Effector memory CD4-positive, alpha-beta T cell (primary cell): ENCODE measurements around the gene FUT1.
"Not testable (repeated sequence)": the region's sequence is repeated elsewhere in the genome, so short reads cannot be mapped to it uniquely, and the experiment has no call there.

Experiments
- DNase-seq, 3 donors: peaks; one replicate each; pipeline ENCODE4 v3.0.0-alpha.2; 2020
- H3K27ac ChIP-seq: 2 replicates; pipeline ENCODE4 v1.7.0; 2013; ENCODE audit warnings: mild to moderate bottlenecking, low read length, moderate library complexity; ENCODE audit not compliant: insufficient read depth, poor library complexity, severe bottlenecking
- H3K27me3 ChIP-seq: replicated peaks from 2 replicates; pipeline ENCODE4 v1.7.0; 2013; ENCODE audit warnings: mild to moderate bottlenecking, low read length; ENCODE audit not compliant: insufficient read depth, control insufficient read depth, poor library complexity, severe bottlenecking
- H3K36me3 ChIP-seq: 2 replicates; pipeline ENCODE4 v1.7.0; 2013; ENCODE audit warnings: mild to moderate bottlenecking, low read length, moderate library complexity; ENCODE audit not compliant: control insufficient read depth, insufficient read depth
- H3K4me1 ChIP-seq: 2 replicates; pipeline ENCODE4 v1.7.0; 2013; ENCODE audit warnings: low read length, mild to moderate bottlenecking; ENCODE audit not compliant: control insufficient read depth, insufficient read depth, poor library complexity, severe bottlenecking
- H3K4me3 ChIP-seq: 2 replicates; pipeline ENCODE4 v1.7.0; 2013; ENCODE audit warnings: low read length, low read depth, mild to moderate bottlenecking; ENCODE audit not compliant: insufficient read depth, poor library complexity, severe bottlenecking
- H3K9me3 ChIP-seq: 2 replicates; pipeline ENCODE4 v1.7.0; 2013; ENCODE audit warnings: mild to moderate bottlenecking, low read length, moderate library complexity; ENCODE audit not compliant: control insufficient read depth

Gene FUT1

DNA sequence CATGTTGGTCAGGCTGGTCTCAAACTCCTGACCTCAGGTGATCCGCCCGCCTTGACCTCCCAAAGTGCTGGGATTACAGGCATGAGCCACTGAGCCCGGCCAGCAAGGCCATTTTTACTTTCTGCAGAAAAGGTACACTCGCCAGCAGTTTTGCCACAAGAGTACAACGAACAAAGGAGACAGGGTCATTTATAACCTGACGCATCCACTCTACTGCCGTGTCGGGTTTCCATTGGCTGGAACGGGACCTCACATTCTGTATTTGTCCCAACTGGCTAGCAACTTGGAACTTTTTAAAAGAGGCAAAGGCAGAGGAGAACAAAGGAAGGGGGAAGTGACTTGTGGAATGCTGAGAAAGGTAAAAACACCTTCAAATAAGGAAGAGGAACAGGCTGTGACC, 34.9 kb upstream of the FUT1 start:
- not testable (repeated sequence) for H3K36me3 ChIP-seq, H3K27me3 ChIP-seq

DNA sequence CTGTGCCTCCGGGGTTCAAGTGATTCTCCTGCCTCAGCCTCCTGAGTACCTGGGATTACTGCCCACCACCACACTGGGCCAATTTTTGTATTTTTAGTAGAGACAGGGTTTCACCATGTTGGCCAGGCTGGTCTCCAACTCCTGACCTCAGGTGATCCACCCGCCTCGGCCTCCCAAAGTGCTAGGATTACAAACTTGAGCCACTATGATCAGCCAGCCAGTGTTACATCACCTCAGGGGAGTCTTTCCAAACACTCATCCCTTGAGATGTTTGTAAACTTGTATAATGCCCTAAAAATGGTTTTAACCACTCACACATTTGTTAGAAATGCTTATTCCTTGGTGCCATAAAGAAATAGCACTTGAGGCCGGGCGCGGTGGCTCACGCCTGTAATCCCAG, 34.0 kb upstream of the FUT1 start:
- DNase-seq, H3K4me1 ChIP-seq, H3K9me3 ChIP-seq, H3K4me3 ChIP-seq, H3K27me3 ChIP-seq, H3K36me3 ChIP-seq, H3K27ac ChIP-seq: not testable (repeated sequence)

More for the DNA sequence above, 34.9 kb upstream of the FUT1 start:
- not testable (repeated sequence) for H3K9me3 ChIP-seq, H3K27ac ChIP-seq, H3K4me3 ChIP-seq, H3K4me1 ChIP-seq, DNase-seq

DNA sequence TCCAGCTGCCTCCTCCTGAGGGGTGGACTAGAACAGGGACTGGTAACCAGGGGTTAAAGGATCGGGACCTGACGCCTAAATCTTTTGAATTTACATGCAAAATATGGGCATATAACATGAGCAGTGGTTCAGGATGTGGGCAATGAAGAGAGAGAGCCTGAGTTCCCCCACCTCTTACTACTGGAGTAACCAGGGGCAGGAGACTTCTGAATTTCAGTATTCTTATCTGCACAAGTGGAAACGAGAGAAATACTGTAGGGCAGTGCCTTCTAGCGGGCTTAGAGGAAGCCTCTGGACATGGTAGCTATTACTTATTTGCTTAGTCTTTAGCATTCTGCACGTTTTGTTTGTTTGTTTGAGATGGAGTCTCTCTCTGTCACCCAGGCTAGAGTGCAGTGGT, 32.1 kb upstream of the FUT1 start:
- no peak overlapping the region for H3K27ac ChIP-seq
- H3K9me3 ChIP-seq: no peaks in the 10 kb centered on the region
- H3K4me3 ChIP-seq: no peak overlapping the region
- H3K27me3 ChIP-seq: peaks cover 4% of the 10 kb centered on the region
- DNase-seq: no peak
- no peaks in the 10 kb centered on the region for H3K36me3 ChIP-seq
- peaks cover 3% of the 10 kb centered on the region for H3K4me1 ChIP-seq

DNA sequence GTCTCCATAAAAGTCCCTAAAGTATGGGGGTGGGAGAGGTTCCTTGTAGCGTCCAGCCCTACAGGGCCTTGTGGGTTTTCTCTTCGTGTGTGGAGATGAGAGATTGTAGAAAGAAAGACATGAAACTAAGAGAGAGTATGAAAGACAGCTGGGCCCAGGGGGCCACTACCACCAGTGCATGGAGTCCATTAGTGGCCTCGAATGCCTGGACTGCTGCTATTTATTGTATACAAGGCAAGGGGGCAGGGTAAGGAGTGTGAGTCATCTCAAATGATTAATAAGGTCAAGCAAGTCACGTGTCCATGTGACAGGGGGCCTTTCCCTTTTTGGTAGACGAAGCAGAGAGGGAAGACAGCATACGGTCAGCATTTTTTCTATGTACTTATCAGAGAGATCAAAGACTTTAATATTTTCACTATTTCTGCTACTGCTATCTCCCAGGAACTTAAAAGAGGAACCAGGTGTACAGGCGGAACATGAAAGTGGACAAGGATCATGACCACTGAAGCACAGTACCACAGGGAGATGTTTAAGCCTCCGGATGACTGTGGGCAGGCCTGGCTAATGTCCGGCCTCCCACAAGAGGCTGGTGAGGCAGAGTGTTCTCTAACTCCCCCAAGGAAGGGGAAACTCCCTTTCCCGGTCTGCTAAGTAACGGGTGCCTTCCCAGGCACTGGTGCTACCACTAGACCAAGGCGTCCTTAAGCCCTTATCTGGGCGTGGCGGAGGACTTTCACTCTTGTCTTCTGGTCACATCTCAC, 28.4 kb upstream of the FUT1 start:
- no peak for DNase-seq
- Histone ChIP-seq H3K36me3 (no peaks in the 10 kb centered on the region), H3K4me1 (peaks cover 3% of the 10 kb centered on the region), H3K27me3 (peaks cover 4% of the 10 kb centered on the region), H3K4me3 (no peak overlapping the region), H3K27ac (no peak overlapping the region), H3K9me3 (no peaks in the 10 kb centered on the region)

DNA sequence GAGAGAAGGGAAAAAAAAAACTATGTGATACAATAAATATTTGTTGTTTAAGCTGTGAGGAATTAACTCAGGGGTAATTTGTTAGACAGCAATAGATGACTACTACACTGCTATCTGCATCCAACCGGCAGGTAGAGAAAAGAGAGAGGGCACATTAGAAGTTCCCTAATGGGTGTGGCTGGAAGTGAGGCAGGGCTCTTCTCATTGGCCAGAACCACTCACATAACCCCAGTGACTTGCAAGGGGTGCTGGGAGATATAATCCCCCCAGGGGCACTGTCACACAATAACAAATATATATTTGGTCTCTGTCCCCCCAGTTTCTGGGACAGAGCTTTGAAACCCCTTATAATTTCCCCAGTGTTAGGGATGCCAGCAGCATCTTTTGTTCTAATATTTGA, 27.2 kb upstream of the FUT1 start:
- peaks cover 4% of the 10 kb centered on the region for H3K27me3 ChIP-seq
- DNase-seq: no peak
- H3K4me1 ChIP-seq: peaks cover 3% of the 10 kb centered on the region
- H3K27ac ChIP-seq: no peak overlapping the region
- H3K9me3 ChIP-seq: no peaks in the 10 kb centered on the region
- H3K4me3 ChIP-seq: no peak overlapping the region
- H3K36me3 ChIP-seq: no peaks in the 10 kb centered on the region

DNA sequence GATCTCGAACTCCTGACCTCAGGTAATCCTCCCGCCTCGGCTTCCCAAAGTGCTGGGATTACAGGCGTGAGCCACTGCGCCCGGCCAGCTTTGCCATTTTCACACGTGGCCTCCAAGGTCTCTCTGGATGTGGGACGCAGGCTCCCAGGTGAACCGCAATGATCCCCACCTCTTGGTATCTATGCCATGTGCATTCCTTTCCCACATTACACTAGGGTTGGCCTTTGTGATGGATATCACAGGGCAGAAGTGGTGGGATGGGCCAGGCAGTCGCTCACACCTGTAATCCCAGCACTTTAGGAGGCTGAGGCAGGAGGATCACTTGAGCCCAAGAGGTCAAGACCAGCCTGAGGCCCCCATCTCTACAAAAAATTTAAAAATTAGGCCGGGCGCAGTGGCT, 25.3 kb upstream of the FUT1 start:
- Histone ChIP-seq H3K27me3 (no peaks in the 10 kb centered on the region), H3K27ac (no peak overlapping the region), H3K9me3 (no peaks in the 10 kb centered on the region), H3K4me3 (no peak overlapping the region), H3K4me1 (peaks cover 3% of the 10 kb centered on the region), H3K36me3 (no peaks in the 10 kb centered on the region)
- no peak for DNase-seq

DNA sequence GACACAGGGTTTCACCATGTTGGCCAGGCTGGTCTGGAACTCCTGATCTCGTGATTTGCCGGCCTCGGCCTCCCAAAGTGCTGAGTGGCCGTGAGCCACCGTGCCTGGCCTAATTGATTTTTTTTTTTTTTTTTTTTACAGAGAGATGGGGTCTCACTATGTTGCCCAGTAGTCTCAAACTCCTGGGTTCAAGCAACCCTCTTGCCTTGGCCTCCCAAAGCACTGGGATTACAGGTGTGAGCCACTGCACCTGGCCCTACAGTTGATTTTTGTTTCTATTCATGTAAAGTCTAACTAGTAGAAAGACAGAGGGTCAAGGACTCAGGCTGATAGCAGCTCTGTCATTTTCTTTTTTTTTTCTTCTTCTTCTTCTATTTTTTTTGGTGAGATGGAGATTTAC, 24.7 kb upstream of the FUT1 start:
- Histone ChIP-seq H3K36me3 (no peaks in the 10 kb centered on the region), H3K27me3 (no peaks in the 10 kb centered on the region), H3K4me1 (no peaks in the 10 kb centered on the region), H3K9me3 (no peaks in the 10 kb centered on the region), H3K27ac (no peak overlapping the region), H3K4me3 (no peak overlapping the region)
- no peak for DNase-seq

DNA sequence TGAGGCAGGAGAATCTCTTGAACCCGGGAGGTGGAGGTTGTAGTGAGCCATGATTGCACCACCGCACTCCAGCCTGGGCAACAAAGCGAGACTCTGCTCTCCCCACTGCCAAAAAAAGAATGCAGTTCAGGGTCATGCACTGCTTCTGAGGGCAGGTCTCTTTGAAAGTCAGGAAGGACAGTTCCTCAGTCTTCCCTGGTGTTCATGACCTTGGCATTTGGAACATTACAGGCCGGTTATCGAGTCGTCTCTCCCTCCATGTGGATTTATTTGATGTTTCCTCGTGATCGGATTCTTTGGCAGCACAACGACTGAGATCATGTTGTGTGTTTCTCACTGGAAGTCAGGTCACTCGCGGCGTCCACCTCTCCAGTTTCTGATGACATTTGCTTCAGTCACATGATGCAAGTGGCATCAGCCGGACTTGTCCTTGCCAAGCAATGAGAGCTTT, 20.1 kb upstream of the FUT1 start:
- H3K4me1 ChIP-seq: no peaks in the 10 kb centered on the region
- DNase-seq: no peak

DNA sequence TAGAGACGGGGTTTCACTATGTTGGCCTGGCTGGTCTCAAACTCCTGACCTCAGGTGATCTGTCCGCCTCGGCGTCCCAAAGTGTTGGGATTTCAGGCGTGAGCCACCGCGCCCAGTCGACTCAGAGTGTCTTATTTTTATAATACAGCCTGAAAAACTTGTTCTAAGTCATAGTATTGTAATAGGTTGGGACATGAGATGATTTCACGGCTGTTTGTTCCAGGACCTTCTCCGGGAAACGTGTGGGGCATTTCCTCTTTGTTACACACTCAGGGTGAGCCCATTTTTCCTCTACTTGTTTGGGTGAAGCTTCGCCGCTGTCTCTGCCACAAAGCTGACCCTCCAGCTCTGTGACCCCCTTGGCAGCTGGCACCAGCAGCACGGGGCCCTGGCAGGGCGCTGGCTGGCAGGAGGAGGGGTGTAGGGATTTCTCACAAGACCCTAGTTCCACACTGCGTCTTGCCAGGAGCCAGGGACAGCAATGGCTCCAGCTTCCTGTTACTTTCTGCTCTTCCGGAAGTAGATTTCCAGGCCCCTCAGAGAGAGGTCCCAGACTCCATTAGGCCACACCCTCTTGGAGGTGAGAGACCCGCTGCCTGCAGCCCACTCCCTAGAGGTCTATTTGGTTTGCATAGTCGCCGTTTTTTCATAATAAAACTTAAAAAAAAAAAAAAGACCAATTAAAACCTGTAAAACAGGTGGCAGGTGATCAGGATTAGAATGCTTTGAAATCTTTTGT, 18.5 kb upstream of the FUT1 start:
- Histone ChIP-seq H3K4me3 (no peak overlapping the region), H3K9me3 (no peaks in the 10 kb centered on the region), H3K27ac (no peak overlapping the region), H3K27me3 (no peaks in the 10 kb centered on the region), H3K4me1 (no peaks in the 10 kb centered on the region), H3K36me3 (no peaks in the 10 kb centered on the region)
- DNase-seq: no peak

More for the DNA sequence above, 20.1 kb upstream of the FUT1 start:
- Histone ChIP-seq H3K27me3 (no peaks in the 10 kb centered on the region), H3K4me3 (no peak overlapping the region), H3K36me3 (no peaks in the 10 kb centered on the region), H3K9me3 (no peaks in the 10 kb centered on the region), H3K27ac (no peak overlapping the region)

DNA sequence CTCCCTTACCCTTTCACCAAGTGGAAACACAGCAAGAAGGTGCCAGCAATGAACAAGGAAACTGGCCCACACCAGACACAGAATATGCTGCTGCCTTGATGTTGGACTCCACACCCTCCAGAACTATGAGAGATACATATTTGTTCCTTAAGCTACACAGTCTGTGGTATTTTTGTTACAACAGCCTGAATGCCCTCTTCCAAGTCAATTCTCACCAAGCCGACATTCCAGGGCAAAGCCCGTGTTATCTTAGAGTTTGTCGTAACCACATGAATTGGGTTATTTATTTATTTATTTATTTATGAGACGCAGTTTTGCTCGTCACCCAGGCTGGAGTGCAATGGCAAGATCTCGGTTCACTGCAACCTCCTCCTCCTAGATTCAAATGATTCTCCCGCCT, 17.8 kb upstream of the FUT1 start:
- Histone ChIP-seq H3K9me3 (no peaks in the 10 kb centered on the region), H3K27ac (no peak overlapping the region), H3K4me1 (no peaks in the 10 kb centered on the region), H3K36me3 (no peaks in the 10 kb centered on the region), H3K4me3 (no peak overlapping the region), H3K27me3 (no peaks in the 10 kb centered on the region)
- DNase-seq: no peak
